Measurements from ENCODE around the gene DMKN.
"Not testable (repeated sequence)": the region's sequence is repeated elsewhere in the genome, so short reads cannot be mapped to it uniquely, and the experiment has no call there.

The DMKN gene

GRCh38 chr19:35478794-35479677 is 34.4 kb downstream of the DMKN start:
- Histone ChIP-seq H2BK15ac (replicated peaks; ENCODE audit: low read depth) (no peak overlapping the region), H2BK120ac (ENCODE audit: low read depth, low read length) (no peak overlapping the region)

GRCh38 chr19:35476149-35476548 is 37.3 kb downstream of the DMKN start:
- Histone ChIP-seq H2AK5ac (ENCODE audit: low read length) (peak overlapping the region; percentile 59), H3K79me1 (ENCODE audit: low read length) (no peaks in the 10 kb centered on the region), H3K27me3 (ENCODE audit: insufficient read depth, low read length, poor library complexity) (no peaks in the 10 kb centered on the region), H3K23ac (ENCODE audit: low read length) (no peak overlapping the region), H3K18ac (ENCODE audit: low read length) (no peak overlapping the region), H3K56ac (ENCODE audit: low read length) (peak overlapping the region; percentile 44), H2BK120ac (ENCODE audit: low read depth, low read length) (no peak overlapping the region), H3K36me3 (ENCODE audit: control insufficient read depth, insufficient read depth, low read length) (no peaks in the 10 kb centered on the region), H2BK5ac (ENCODE audit: low read length) (peak overlapping the region; percentile 17), H3K27ac (ENCODE audit: low read depth, low read length) (no peak overlapping the region), H2BK15ac (replicated peaks; ENCODE audit: low read depth) (no peak overlapping the region), H3K4ac (ENCODE audit: low read depth, low read length) (no peak overlapping the region), H4K8ac (ENCODE audit: low read depth, low read length) (no peak overlapping the region), H3K4me3 (ENCODE audit: low read length) (no peak overlapping the region), H3K9ac (ENCODE audit: low read length) (no peak overlapping the region), H3K4me1 (ENCODE audit: control insufficient read depth, low read depth, low read length) (peaks cover 10% of the 10 kb centered on the region), H3K4me2 (ENCODE audit: low read length) (no peak overlapping the region), H3K79me2 (ENCODE audit: control insufficient read depth, insufficient read depth, low read length) (no peaks in the 10 kb centered on the region), H4K5ac (ENCODE audit: low read length) (no peak overlapping the region)
- WGBS (ENCODE audit: extremely low coverage, insufficient coverage, low lambda C conversion rate): no CpG with 5 or more reads among the region's 4 CpGs
- peak; percentile 49 for DNase-seq

More at GRCh38 chr19:35478794-35479677, 34.4 kb downstream of the DMKN start:
- Histone ChIP-seq H2AK5ac (ENCODE audit: low read length) (no peak overlapping the region), H3K4me1 (ENCODE audit: control insufficient read depth, low read depth, low read length) (peaks cover 5% of the 10 kb centered on the region), H3K4ac (ENCODE audit: low read depth, low read length) (no peak overlapping the region), H4K8ac (ENCODE audit: low read depth, low read length) (no peak overlapping the region), H2BK5ac (ENCODE audit: low read length) (no peak overlapping the region), H3K4me3 (ENCODE audit: low read length) (no peak overlapping the region), H3K27me3 (ENCODE audit: insufficient read depth, low read length, poor library complexity) (no peaks in the 10 kb centered on the region), H3K36me3 (ENCODE audit: control insufficient read depth, insufficient read depth, low read length) (no peaks in the 10 kb centered on the region), H3K9ac (ENCODE audit: low read length) (no peak overlapping the region), H3K4me2 (ENCODE audit: low read length) (no peak overlapping the region), H3K18ac (ENCODE audit: low read length) (peak overlapping the region; percentile 20), H4K5ac (ENCODE audit: low read length) (no peak overlapping the region), H3K79me1 (ENCODE audit: low read length) (no peaks in the 10 kb centered on the region), H3K27ac (ENCODE audit: low read depth, low read length) (no peak overlapping the region), H3K56ac (ENCODE audit: low read length) (peak overlapping the region; percentile 57), H3K23ac (ENCODE audit: low read length) (no peak overlapping the region), H3K79me2 (ENCODE audit: control insufficient read depth, insufficient read depth, low read length) (no peaks in the 10 kb centered on the region)
- no CpG with 5 or more reads among the region's 21 CpGs for WGBS (ENCODE audit: extremely low coverage, insufficient coverage, low lambda C conversion rate)
- DNase-seq: no peak

GRCh38 chr19:35474594-35474993 is 38.9 kb downstream of the DMKN start:
- not testable (repeated sequence) for H3K4me2 ChIP-seq (ENCODE audit: low read length); H3K4ac ChIP-seq (ENCODE audit: low read depth, low read length); H3K36me3 ChIP-seq (ENCODE audit: control insufficient read depth, insufficient read depth, low read length); H3K18ac ChIP-seq (ENCODE audit: low read length); H3K23ac ChIP-seq (ENCODE audit: low read length); H2BK5ac ChIP-seq (ENCODE audit: low read length); DNase-seq; H4K8ac ChIP-seq (ENCODE audit: low read depth, low read length); H3K27ac ChIP-seq (ENCODE audit: low read depth, low read length); H3K27me3 ChIP-seq (ENCODE audit: insufficient read depth, low read length, poor library complexity); H4K5ac ChIP-seq (ENCODE audit: low read length); H3K9ac ChIP-seq (ENCODE audit: low read length); H3K79me2 ChIP-seq (ENCODE audit: control insufficient read depth, insufficient read depth, low read length); H2BK120ac ChIP-seq (ENCODE audit: low read depth, low read length); H3K79me1 ChIP-seq (ENCODE audit: low read length); H2BK15ac ChIP-seq (replicated peaks; ENCODE audit: low read depth); H3K4me3 ChIP-seq (ENCODE audit: low read length)
- Histone ChIP-seq H3K4me1 (ENCODE audit: control insufficient read depth, low read depth, low read length) (peaks cover 13% of the 10 kb centered on the region), H3K56ac (ENCODE audit: low read length) (peak overlapping the region; percentile 22), H2AK5ac (ENCODE audit: low read length) (peak overlapping the region; percentile 74)
- WGBS (ENCODE audit: extremely low coverage, insufficient coverage, low lambda C conversion rate): no CpG with 5 or more reads among the region's 7 CpGs

GRCh38 chr19:35474104-35474503 is 39.3 kb downstream of the DMKN start:
- Histone ChIP-seq H3K9ac (ENCODE audit: low read length) (no peak overlapping the region), H2AK5ac (ENCODE audit: low read length) (peak overlapping the region; percentile 97), H3K56ac (ENCODE audit: low read length) (no peak overlapping the region), H3K4ac (ENCODE audit: low read depth, low read length) (no peak overlapping the region), H4K5ac (ENCODE audit: low read length) (no peak overlapping the region), H4K8ac (ENCODE audit: low read depth, low read length) (no peak overlapping the region), H3K23ac (ENCODE audit: low read length) (no peak overlapping the region), H3K27me3 (ENCODE audit: insufficient read depth, low read length, poor library complexity) (no peaks in the 10 kb centered on the region), H3K18ac (ENCODE audit: low read length) (no peak overlapping the region), H3K36me3 (ENCODE audit: control insufficient read depth, insufficient read depth, low read length) (no peaks in the 10 kb centered on the region), H3K4me3 (ENCODE audit: low read length) (no peak overlapping the region), H3K79me1 (ENCODE audit: low read length) (no peaks in the 10 kb centered on the region), H3K4me1 (ENCODE audit: control insufficient read depth, low read depth, low read length) (peaks cover 13% of the 10 kb centered on the region), H2BK120ac (ENCODE audit: low read depth, low read length) (no peak overlapping the region), H3K79me2 (ENCODE audit: control insufficient read depth, insufficient read depth, low read length) (no peaks in the 10 kb centered on the region), H2BK15ac (replicated peaks; ENCODE audit: low read depth) (no peak overlapping the region), H3K27ac (ENCODE audit: low read depth, low read length) (no peak overlapping the region), H2BK5ac (ENCODE audit: low read length) (peak overlapping the region; percentile 35), H3K4me2 (ENCODE audit: low read length) (no peak overlapping the region)
- WGBS (ENCODE audit: extremely low coverage, insufficient coverage, low lambda C conversion rate): no CpG with 5 or more reads among the region's 14 CpGs
- no peak for DNase-seq

GRCh38 chr19:35471946-35472345 is 41.5 kb downstream of the DMKN start:
- H2BK120ac ChIP-seq (ENCODE audit: low read depth, low read length): peak overlapping the region; percentile 83
- H3K4me2 ChIP-seq (ENCODE audit: low read length): no peak overlapping the region
- H2AK5ac ChIP-seq (ENCODE audit: low read length): peak overlapping the region; percentile 97
- H3K56ac ChIP-seq (ENCODE audit: low read length): peak overlapping the region; percentile 90
- peak; percentile 46 for DNase-seq
- H2BK5ac ChIP-seq (ENCODE audit: low read length): peak overlapping the region; percentile 98
- H3K79me1 ChIP-seq (ENCODE audit: low read length): no peaks in the 10 kb centered on the region
- H3K4ac ChIP-seq (ENCODE audit: low read depth, low read length): no peak overlapping the region
- H3K9ac ChIP-seq (ENCODE audit: low read length): no peak overlapping the region
- H3K27me3 ChIP-seq (ENCODE audit: insufficient read depth, low read length, poor library complexity): no peaks in the 10 kb centered on the region
- H3K23ac ChIP-seq (ENCODE audit: low read length): peak overlapping the region; percentile 38
- no peak overlapping the region for H3K4me3 ChIP-seq (ENCODE audit: low read length)
- peaks cover 15% of the 10 kb centered on the region for H3K4me1 ChIP-seq (ENCODE audit: control insufficient read depth, low read depth, low read length)
- no CpG with 5 or more reads among the region's 8 CpGs for WGBS (ENCODE audit: extremely low coverage, insufficient coverage, low lambda C conversion rate)
- no peak overlapping the region for H4K8ac ChIP-seq (ENCODE audit: low read depth, low read length)
- H3K18ac ChIP-seq (ENCODE audit: low read length): peak overlapping the region; percentile 78
- no peaks in the 10 kb centered on the region for H3K79me2 ChIP-seq (ENCODE audit: control insufficient read depth, insufficient read depth, low read length)
- H3K27ac ChIP-seq (ENCODE audit: low read depth, low read length): peak overlapping the region; percentile 92
- H3K36me3 ChIP-seq (ENCODE audit: control insufficient read depth, insufficient read depth, low read length): no peaks in the 10 kb centered on the region
- H2BK15ac ChIP-seq (replicated peaks; ENCODE audit: low read depth): no peak overlapping the region
- peak overlapping the region; percentile 54 for H4K5ac ChIP-seq (ENCODE audit: low read length)

All from mesendoderm (in vitro differentiated cells).